Progenitor cell of endocrine pancreas (in vitro differentiated cells): ENCODE measurements around the gene RASA3. TPM values are rescaled to one million over a fixed set of nuclear protein-coding genes. Genes with fewer than 3 reads are reported as not detected.
"Not testable (repeated sequence)": the region's sequence is repeated elsewhere in the genome, so short reads cannot be mapped to it uniquely, and the experiment has no call there.

Experiments used
- DNase-seq: peaks from one replicate; pipeline ENCODE4 v3.0.0; 2021; ENCODE audit warnings: low spot score; ENCODE audit not compliant: unreplicated experiment
- H3K27ac Mint-ChIP-seq: 2 replicates; pipeline ENCODE4 v1.8.0; 2021; ENCODE audit warnings: mild to moderate bottlenecking, moderate library complexity, mixed read lengths
- H3K27me3 Mint-ChIP-seq: 2 replicates; pipeline ENCODE4 v1.8.0; 2021; ENCODE audit warnings: mixed read lengths
- H3K36me3 Mint-ChIP-seq: 2 replicates; pipeline ENCODE4 v1.8.0; 2022; ENCODE audit warnings: mixed read lengths; ENCODE audit not compliant: insufficient read depth
- H3K4me1 Mint-ChIP-seq: 2 replicates; pipeline ENCODE4 v1.8.0; 2021; ENCODE audit warnings: low read depth, mixed read lengths
- H3K4me3 Mint-ChIP-seq: 2 replicates; pipeline ENCODE4 v1.8.0; 2021; ENCODE audit warnings: low read depth, mild to moderate bottlenecking, moderate library complexity, mixed read lengths
- H3K9me3 Mint-ChIP-seq: 2 replicates; pipeline ENCODE4 v1.8.0; 2021; ENCODE audit warnings: low read depth, mixed read lengths
- CTCF ChIP-seq: fragments of 200-600 bp; sonication (generic); IDR thresholded peaks from one replicate; pipeline ENCODE4 v1.5.0; 2021; ENCODE audit warnings: antibody characterized with exemption, mild to moderate bottlenecking; ENCODE audit not compliant: unreplicated experiment
- total RNA-seq: library from RNA; stranded (reverse); gene quantifications from 2 replicates; pipeline ENCODE4 v1.2.1, GENCODE V29; 2021

The RASA3 gene
- total RNA-seq, 1 donor from 2014 or later: 6.3 TPM

GRCh38 chr13:114134944-114135610, 2.7 kb upstream of the RASA3 start:
- Mint-ChIP-seq H3K27ac (no peak overlapping the region), H3K4me1 (peaks cover 15% of the 10 kb centered on the region), H3K36me3 (no peaks in the 10 kb centered on the region), H3K27me3 (peaks cover 32% of the 10 kb centered on the region), H3K4me3 (no peak overlapping the region), H3K9me3 (no peaks in the 10 kb centered on the region)
- TF ChIP-seq CTCF: no peak
- DNase-seq: no peak

DNA sequence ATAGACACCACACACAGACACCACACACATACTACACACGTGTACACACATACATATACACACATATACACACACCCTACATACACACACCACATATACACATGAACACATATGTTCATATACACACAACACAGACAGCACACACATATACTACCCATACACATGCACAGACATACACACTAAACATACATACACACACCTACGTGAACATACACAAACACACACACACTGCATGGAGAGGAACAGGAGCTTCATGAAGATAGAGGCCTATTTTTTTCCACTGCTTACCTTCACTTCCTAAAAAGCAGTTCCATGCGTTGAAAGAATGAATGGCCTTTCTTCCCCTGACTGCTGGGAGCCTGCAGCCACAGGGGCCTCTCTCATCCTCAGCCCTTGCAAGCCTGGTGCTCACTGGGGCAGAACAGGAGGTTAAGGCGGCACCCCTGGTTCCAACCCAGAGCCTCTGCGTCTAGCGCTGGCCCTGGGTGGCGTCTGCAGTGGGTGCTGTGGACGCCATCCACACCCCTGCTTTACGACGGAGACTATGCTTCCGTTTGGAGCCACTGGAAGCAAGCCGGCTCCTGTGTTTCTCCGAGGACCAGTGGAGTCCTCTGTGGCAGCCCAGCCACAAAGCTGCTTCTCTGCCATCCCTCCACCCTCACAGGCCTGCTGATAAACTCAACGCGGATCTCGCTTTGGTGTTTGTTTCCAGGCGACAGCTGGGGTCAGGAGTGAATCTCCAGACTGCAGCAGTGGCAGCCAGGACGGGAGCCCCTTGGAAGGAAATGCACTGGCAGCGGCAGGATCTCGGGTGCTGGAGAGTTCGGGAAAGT, 1.9 kb upstream of the RASA3 start:
- Mint-ChIP-seq H3K9me3 (no peaks in the 10 kb centered on the region), H3K36me3 (no peaks in the 10 kb centered on the region), H3K27me3 (peaks cover 38% of the 10 kb centered on the region), H3K4me1 (peaks cover 17% of the 10 kb centered on the region), H3K27ac (no peak overlapping the region), H3K4me3 (peak overlapping the region; percentile 61)
- DNase-seq: no peak
- no peak for TF ChIP-seq CTCF

DNA sequence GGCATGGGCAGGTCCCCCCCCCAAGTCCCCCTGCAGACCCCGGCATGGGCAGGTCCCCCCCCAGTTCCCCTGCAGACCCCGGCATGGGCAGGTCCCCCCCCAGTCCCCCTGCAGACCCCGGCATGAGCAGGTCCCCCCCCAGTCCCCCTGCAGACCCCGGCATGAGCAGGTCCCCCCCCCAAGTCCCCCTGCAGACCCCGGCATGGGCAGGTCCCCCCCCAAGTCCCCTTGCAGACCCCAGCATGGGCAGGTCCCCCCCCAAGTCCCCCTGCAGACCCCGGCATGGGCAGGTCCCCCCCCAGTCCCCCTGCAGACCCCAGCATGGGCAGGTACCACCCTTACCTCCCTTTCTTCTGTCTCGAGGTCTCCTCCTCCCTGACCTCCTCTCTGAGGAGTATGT, 1.1 kb upstream of the RASA3 start:
- not testable (repeated sequence) for H3K27ac Mint-ChIP-seq, H3K36me3 Mint-ChIP-seq, H3K9me3 Mint-ChIP-seq, DNase-seq
- peak overlapping the region; percentile 61 for H3K4me3 Mint-ChIP-seq
- H3K27me3 Mint-ChIP-seq: peaks cover 44% of the 10 kb centered on the region
- H3K4me1 Mint-ChIP-seq: peaks cover 21% of the 10 kb centered on the region

DNA sequence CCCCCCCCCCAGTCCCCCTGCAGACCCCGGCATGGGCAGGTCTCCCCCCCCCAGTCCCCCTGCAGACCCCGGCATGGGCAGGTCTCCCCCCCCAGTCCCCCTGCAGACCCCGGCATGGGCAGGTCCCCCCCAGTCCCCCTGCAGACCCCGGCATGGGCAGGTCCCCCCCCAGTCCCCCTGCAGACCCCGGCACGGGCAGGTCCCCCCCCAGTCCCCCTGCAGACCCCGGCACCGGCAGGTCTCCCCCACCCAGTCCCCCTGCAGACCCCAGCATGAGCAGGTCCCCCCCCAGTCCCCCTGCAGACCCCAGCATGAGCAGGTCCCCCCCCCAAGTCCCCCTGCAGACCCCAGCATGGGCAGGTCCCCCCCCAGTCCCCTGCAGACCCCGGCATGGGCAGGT, 703 bp upstream of the RASA3 start:
- DNase-seq: not testable (repeated sequence)

DNA sequence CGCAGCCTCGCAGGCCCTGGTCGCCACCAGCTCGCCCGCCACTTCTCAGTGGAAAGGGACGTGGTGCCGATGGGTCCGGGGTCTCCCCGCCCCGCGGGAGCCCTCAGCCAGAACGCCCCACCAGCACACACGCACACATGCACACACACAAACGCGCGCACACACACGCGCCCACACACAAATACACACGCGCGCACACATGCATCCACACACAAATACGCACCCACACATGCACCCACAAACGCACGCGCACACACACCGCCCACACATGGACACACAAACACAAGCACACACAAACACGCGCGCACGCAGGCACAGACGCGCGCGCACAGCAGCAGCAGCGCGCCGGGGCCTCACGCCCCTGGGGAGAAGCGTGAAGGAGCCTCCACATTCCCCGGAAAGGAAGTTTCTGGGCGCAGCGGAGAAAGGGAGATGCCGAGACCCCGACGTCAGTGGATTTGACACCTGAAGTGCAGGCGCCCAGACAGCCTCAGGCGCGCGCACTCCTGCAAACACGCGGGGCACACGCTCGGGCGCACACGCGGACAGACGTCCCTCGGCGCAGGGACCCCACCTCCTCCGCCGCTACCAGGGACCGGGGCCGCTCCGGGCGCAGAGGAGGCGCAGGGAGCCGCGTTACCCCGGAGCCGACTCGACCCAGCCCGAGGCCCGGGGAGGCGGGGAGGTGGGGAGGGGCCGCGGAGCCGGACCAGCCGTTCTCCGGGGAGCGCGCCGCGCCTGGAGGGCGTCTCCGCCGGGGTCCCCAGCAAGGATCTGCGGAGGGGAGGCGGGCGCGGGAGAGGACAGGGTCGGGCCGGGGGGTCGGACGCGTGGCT, 622 bp downstream of the RASA3 start:
- no peak for TF ChIP-seq CTCF
- Mint-ChIP-seq H3K4me1 (peaks cover 21% of the 10 kb centered on the region), H3K27me3 (peaks cover 55% of the 10 kb centered on the region), H3K4me3 (peak overlapping the region; percentile 90), H3K9me3 (no peaks in the 10 kb centered on the region), H3K27ac (peak overlapping the region; percentile 88), H3K36me3 (no peaks in the 10 kb centered on the region)
- DNase-seq: peak; percentile 42

More for the DNA sequence above, 703 bp upstream of the RASA3 start:
- H3K4me1 Mint-ChIP-seq: peaks cover 21% of the 10 kb centered on the region
- H3K9me3 Mint-ChIP-seq, H3K27ac Mint-ChIP-seq, H3K36me3 Mint-ChIP-seq, H3K4me3 Mint-ChIP-seq: not testable (repeated sequence)
- H3K27me3 Mint-ChIP-seq: peaks cover 45% of the 10 kb centered on the region
